Cerebellar cortex (tissue), 1 donor: ENCODE data around the gene TRIM41.
"Not testable (repeated sequence)": the region's sequence is repeated elsewhere in the genome, so short reads cannot be mapped to it uniquely, and the experiment has no call there.

Source experiments
- DNase-seq: peaks from one replicate; pipeline ENCODE4 v3.0.0-alpha.2; 2015; ENCODE audit warnings: low spot score

TRIM41 gene

GRCh38 chr5:181223058-181223728, at the start of gene TRIM41:
Gene TRIM41, plus strand, starts transcription at chr5:181223281. Its CDS starts 719 bp downstream, at chr5:181224000.
- DNase-seq = peak; percentile 99

GRCh38 chr5:181173420-181174342, 49.4 kb upstream of the TRIM41 start:
- no peak for DNase-seq

GRCh38 chr5:181176254-181176952, 46.7 kb upstream of the TRIM41 start:
- DNase-seq = no peak

GRCh38 chr5:181177559-181177958, 45.5 kb upstream of the TRIM41 start:
- not testable (repeated sequence) for DNase-seq

- DNase-seq = peak; percentile 90
These were observed 41.2 kb upstream of the TRIM41 start for GRCh38 chr5:181181650-181182565.

- no peak for DNase-seq
These were observed 40.4 kb upstream of the TRIM41 start for GRCh38 chr5:181182651-181183050.

GRCh38 chr5:181184845-181185216, 38.2 kb upstream of the TRIM41 start:
- no peak for DNase-seq

- no peak for DNase-seq
These were observed 37.5 kb upstream of the TRIM41 start for GRCh38 chr5:181185560-181185959.

GRCh38 chr5:181186022-181186421, 37.1 kb upstream of the TRIM41 start:
- DNase-seq = no peak

- no peak for DNase-seq
These were observed 36.0 kb upstream of the TRIM41 start for GRCh38 chr5:181186986-181187499.

GRCh38 chr5:181187500-181188213, 35.4 kb upstream of the TRIM41 start:
- peak; percentile 90 for DNase-seq

GRCh38 chr5:181188700-181189362, 34.2 kb upstream of the TRIM41 start:
- peak; percentile 93 for DNase-seq

GRCh38 chr5:181189363-181189961, 33.6 kb upstream of the TRIM41 start:
- DNase-seq = peak; percentile 53

- peak; percentile 53 for DNase-seq
These were observed 32.9 kb upstream of the TRIM41 start for GRCh38 chr5:181189962-181190710.

- DNase-seq = peak; percentile 53
These were observed 32.2 kb upstream of the TRIM41 start for GRCh38 chr5:181190711-181191525.

GRCh38 chr5:181191526-181192336, 31.4 kb upstream of the TRIM41 start:
- DNase-seq = peak; percentile 93
